Epithelial cell of prostate (primary cell): ENCODE data around the gene SPACA7.

Experiments
- DNase-seq: peaks from one replicate; pipeline ENCODE4 v3.0.0-alpha.2; 2011; ENCODE audit warnings: low read depth, low spot score
- H3K27ac ChIP-seq: fragments of 450-650 bp; 2 replicates; pipeline ENCODE4 v1.5.1; 2017; ENCODE audit warnings: mild to moderate bottlenecking

SPACA7 gene

GRCh38 chr13:112456138-112457056 is 80.2 kb downstream of the SPACA7 start:
- no peak overlapping the region for H3K27ac ChIP-seq
- DNase-seq, result no peak

- H3K27ac ChIP-seq, result no peak overlapping the region
- DNase-seq, result no peak
These were observed 80.9 kb downstream of the SPACA7 start for GRCh38 chr13:112457081-112457480.

GRCh38 chr13:112457485-112457884 is 81.3 kb downstream of the SPACA7 start:
- DNase-seq, result no peak
- H3K27ac ChIP-seq, result no peak overlapping the region

- no peak overlapping the region for H3K27ac ChIP-seq
- no peak for DNase-seq
These were observed 86.3 kb downstream of the SPACA7 start for GRCh38 chr13:112462408-112462807.

GRCh38 chr13:112464720-112465119 is 88.6 kb downstream of the SPACA7 start:
- no peak for DNase-seq
- no peak overlapping the region for H3K27ac ChIP-seq

GRCh38 chr13:112465251-112466131 is 89.3 kb downstream of the SPACA7 start:
- no peak for DNase-seq
- no peak overlapping the region for H3K27ac ChIP-seq

- H3K27ac ChIP-seq, result no peak overlapping the region
These were observed 90.2 kb downstream of the SPACA7 start for GRCh38 chr13:112466132-112467058.

GRCh38 chr13:112467236-112467635 is 91.1 kb downstream of the SPACA7 start:
- no peak for DNase-seq
- H3K27ac ChIP-seq, result no peak overlapping the region

More at GRCh38 chr13:112466132-112467058, 90.2 kb downstream of the SPACA7 start:
- DNase-seq, result no peak

GRCh38 chr13:112468069-112468468 is 91.9 kb downstream of the SPACA7 start:
- H3K27ac ChIP-seq, result no peak overlapping the region
- no peak for DNase-seq

- no peak for DNase-seq
- no peak overlapping the region for H3K27ac ChIP-seq
These were observed 93.1 kb downstream of the SPACA7 start for GRCh38 chr13:112469071-112469745.

GRCh38 chr13:112473818-112474217 is 97.7 kb downstream of the SPACA7 start:
- DNase-seq, result no peak
- H3K27ac ChIP-seq, result no peak overlapping the region

GRCh38 chr13:112474869-112475268 is 98.7 kb downstream of the SPACA7 start:
- DNase-seq, result no peak
- H3K27ac ChIP-seq, result no peak overlapping the region

GRCh38 chr13:112475889-112476288 is 99.7 kb downstream of the SPACA7 start:
- no peak overlapping the region for H3K27ac ChIP-seq
- DNase-seq, result no peak

GRCh38 chr13:112477070-112477619 is 101.0 kb downstream of the SPACA7 start:
- no peak overlapping the region for H3K27ac ChIP-seq
- no peak for DNase-seq

GRCh38 chr13:112479389-112479788 is 103.2 kb downstream of the SPACA7 start:
- no peak for DNase-seq
- H3K27ac ChIP-seq, result no peak overlapping the region

GRCh38 chr13:112481458-112481857 is 105.3 kb downstream of the SPACA7 start:
- no peak for DNase-seq
- no peak overlapping the region for H3K27ac ChIP-seq

GRCh38 chr13:112483299-112483698 is 107.1 kb downstream of the SPACA7 start:
- no peak for DNase-seq

More at GRCh38 chr13:112483299-112483698, 107.1 kb downstream of the SPACA7 start:
- H3K27ac ChIP-seq, result no peak overlapping the region
